Naive B cell (primary cell): ENCODE measurements around the gene NETO2. TPM values are rescaled to one million over a fixed set of nuclear protein-coding genes. Genes with fewer than 3 reads are reported as not detected.
"Not testable (repeated sequence)": the region's sequence is repeated elsewhere in the genome, so short reads cannot be mapped to it uniquely, and the experiment has no call there.

Experiments used
- ATAC-seq, 2 donors: fragments of 150-1000 bp; cut with Tn5 transposase; 2 replicates each; pipeline ENCODE4 v1.10.0; 2021; ENCODE audit warnings: low read depth in 2 of 2, mild to moderate bottlenecking in 2 of 2, moderate library complexity in 2 of 2
- DNase-seq: peaks from one replicate; pipeline ENCODE4 v3.0.0; 2022
- H3K27ac Mint-ChIP-seq, 6 donors: one replicate each; pipeline ENCODE4 v1.8.0; 2020 to 2022; ENCODE audit warnings: mild to moderate bottlenecking in 6 of 6, mixed read lengths in 6 of 6, moderate library complexity in 5 of 6, inconsistent platforms in 2 of 6
- H3K27me3 Mint-ChIP-seq, 3 donors: one replicate each; pipeline ENCODE4 v1.8.0; 2021 to 2022; ENCODE audit warnings: mixed read lengths in 3 of 3, mild to moderate bottlenecking in 1 of 3
- H3K36me3 Mint-ChIP-seq, 2 donors: one replicate each; pipeline ENCODE4 v1.8.0; 2020 to 2022; ENCODE audit warnings: mixed read lengths in 2 of 2, inconsistent platforms in 1 of 2, mild to moderate bottlenecking in 1 of 2
- H3K4me1 Mint-ChIP-seq, 3 donors: one replicate each; pipeline ENCODE4 v1.8.0; 2020 to 2022; ENCODE audit warnings: mixed read lengths in 3 of 3, inconsistent platforms in 1 of 3, mild to moderate bottlenecking in 1 of 3, moderate library complexity in 1 of 3
- H3K4me3 Mint-ChIP-seq, 8 donors: one replicate each; pipeline ENCODE4 v1.8.0; 2020 to 2022; ENCODE audit warnings: mild to moderate bottlenecking in 8 of 8, mixed read lengths in 8 of 8, moderate library complexity in 8 of 8, inconsistent platforms in 2 of 8
- H3K9me3 Mint-ChIP-seq, 7 donors: one replicate each; pipeline ENCODE4 v1.8.0; 2020 to 2022; ENCODE audit warnings: mixed read lengths in 7 of 7, mild to moderate bottlenecking in 5 of 7, inconsistent platforms in 2 of 7, moderate library complexity in 1 of 7
- polyA plus RNA-seq, 6 donors: library from polyadenylated mRNA; unstranded; fragments of 300-500 nt; fragmentation: Illumina TruSeq; gene quantifications; one replicate each; pipeline ENCODE4 v1.2.3, GENCODE V29; 2021; ENCODE audit warnings: low read depth in 6 of 6

The NETO2 gene
- polyA plus RNA-seq, 6 donors from 2014 or later: 0.37 to 3.6 (median 0.97) TPM

DNA sequence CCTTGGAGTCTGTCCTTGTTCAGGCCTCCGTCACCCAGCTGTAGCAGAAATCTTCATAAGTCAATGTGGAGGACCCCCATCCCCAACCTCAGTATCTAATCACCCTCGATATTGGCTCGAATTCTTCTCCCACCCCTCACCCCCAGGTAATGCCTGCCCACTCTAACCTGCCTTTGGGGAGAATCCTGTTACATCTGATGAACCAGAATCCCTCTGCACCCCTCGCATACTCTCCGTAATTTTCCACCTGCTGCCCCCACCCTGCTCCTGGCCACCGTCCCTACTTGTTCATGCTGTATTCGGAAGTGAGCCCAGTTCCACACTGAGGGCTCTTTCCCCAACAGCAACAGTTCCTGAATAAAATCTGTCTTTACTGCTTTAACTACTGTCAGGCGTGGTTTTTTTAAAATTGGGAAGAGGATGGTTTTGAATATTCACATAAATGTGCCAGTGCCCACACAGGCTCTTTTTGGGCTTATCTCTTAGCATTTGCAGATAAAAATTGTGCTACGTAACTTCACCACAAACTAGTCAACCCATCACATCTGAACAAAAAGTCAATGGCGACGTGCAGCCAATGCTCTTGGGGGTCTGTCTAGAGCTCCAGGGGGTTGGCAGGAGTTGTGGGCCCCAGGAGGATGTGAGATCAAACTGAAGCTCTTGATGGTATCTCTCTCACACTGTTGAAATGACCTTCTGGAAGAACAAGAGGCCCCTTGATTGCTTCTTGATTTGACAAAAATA, 73.7 kb downstream of the NETO2 start:
- Mint-ChIP-seq H3K27me3 (peaks cover 0 to 19% (median 4%) of the 10 kb centered on the region in 3 donors), H3K36me3 (no peaks in the 10 kb centered on the region), H3K4me3 (peak overlapping the region in 1 of 8 donors; percentile 47), H3K27ac (peak overlapping the region in 1 of 6 donors; percentile 83), H3K9me3 (peaks cover 0 to 4% (median 0%) of the 10 kb centered on the region in 7 donors), H3K4me1 (peaks cover 4 to 12% (median 6%) of the 10 kb centered on the region in 3 donors)
- DNase-seq: no peak
- ATAC-seq: no peak

DNA sequence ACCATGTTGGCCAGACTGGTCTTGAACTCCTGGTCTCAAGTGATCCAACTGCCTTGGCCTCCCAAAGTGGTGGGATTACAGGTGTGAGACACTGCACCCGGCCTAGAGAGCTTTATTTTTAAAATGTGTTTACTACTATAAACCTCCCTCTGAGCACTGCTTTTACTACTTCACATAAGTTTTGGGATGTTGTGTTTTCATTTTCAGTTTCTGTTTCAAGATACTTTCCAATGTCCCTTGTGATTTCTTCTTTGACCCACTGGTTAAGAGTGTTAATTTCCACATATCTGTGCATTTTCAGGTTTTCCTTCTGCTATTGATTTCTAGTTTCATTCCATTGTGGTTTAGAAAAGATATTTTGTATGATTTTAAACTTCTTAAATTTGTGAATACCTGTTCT, 74.4 kb downstream of the NETO2 start:
- no peak for ATAC-seq
- H3K27me3 Mint-ChIP-seq: peaks cover 0 to 19% (median 4%) of the 10 kb centered on the region in 3 donors
- H3K27ac Mint-ChIP-seq: peak overlapping the region in 1 of 6 donors; percentile 83
- H3K36me3 Mint-ChIP-seq: no peaks in the 10 kb centered on the region
- H3K4me1 Mint-ChIP-seq: peaks cover 4 to 12% (median 6%) of the 10 kb centered on the region in 3 donors
- no peak for DNase-seq
- peaks cover 0 to 4% (median 0%) of the 10 kb centered on the region in 7 donors for H3K9me3 Mint-ChIP-seq
- H3K4me3 Mint-ChIP-seq: no peak overlapping the region

DNA sequence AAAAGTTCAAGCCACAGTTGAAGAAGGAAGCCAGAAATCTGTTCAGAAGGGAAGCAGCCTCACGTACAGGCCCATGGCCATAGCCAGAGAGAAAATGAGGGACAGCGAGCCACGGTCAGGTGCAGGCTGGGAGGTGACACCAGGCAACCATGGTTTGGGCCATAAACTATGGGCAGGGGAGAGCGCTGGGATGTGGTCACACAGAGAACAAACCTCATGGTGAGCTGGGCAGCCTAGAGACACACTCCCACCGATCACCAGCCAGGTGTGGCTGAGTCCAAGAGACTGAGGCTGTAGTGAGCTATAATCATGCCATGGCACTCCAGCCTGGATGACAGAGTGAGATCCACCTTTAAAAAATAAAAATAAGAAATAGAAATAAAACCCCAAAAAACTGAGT, 76.5 kb downstream of the NETO2 start:
- no peak for ATAC-seq
- Mint-ChIP-seq H3K9me3 (peaks cover 7 to 17% (median 10%) of the 10 kb centered on the region in 7 donors), H3K27ac (peak overlapping the region in 2 of 6 donors; percentile 16 to 42), H3K4me3 (no peak overlapping the region), H3K27me3 (peaks cover 0 to 16% (median 4%) of the 10 kb centered on the region in 3 donors), H3K4me1 (peaks cover 4 to 12% (median 6%) of the 10 kb centered on the region in 3 donors), H3K36me3 (peaks cover 0 to 9% of the 10 kb centered on the region in 2 donors)
- no peak for DNase-seq

DNA sequence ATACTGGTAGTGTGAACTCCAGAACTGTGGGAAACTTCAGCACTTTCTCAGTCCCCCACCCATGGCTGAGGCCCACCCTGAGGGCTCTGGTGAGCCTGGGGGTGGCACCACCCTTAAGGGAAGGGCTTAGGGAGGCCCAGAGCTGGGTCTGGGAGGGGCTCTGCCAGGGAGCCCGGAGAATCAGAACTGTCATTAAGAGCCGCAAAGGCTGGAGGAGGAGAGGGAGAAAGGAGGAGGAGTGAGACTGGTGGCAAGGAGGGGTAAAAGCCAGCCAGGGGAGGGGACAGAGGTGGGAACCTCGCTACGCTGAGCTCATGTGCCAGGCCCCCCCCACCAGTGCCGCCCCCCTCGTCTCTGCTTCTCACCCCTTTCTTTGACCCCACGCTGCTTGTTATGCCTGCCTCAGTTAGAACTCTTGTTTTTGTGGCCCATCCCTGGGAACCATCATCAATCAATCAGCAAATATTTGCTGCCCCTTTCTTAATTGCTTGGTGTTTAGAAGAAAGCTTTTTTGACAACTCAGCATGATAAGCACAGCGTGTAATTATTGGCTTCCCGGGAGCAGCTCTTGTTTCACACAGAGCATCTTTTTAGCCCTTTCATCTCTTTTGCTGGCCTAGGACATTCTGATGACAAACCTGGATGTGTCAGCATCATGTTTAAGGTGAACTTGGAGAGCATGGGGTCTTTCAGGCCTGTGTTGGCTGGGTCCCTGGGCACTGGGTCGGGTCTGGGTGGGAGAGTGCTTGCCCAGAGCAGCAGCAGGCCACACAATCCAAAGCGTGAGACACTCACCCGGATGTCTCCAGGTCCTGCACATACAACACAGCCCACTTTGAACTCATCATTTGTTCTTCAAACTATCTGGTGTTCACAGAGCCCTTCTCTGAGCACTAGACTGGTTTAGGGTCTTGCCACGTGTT, 77.7 kb downstream of the NETO2 start:
- Mint-ChIP-seq H3K4me1 (peaks cover 4 to 12% (median 6%) of the 10 kb centered on the region in 3 donors), H3K4me3 (peak overlapping the region in 1 of 8 donors; percentile 63), H3K9me3 (peaks cover 10 to 25% (median 12%) of the 10 kb centered on the region in 7 donors), H3K27ac (no peak overlapping the region), H3K27me3 (peaks cover 0 to 7% (median 4%) of the 10 kb centered on the region in 3 donors), H3K36me3 (peaks cover 0 to 14% of the 10 kb centered on the region in 2 donors)
- ATAC-seq: no peak
- no peak for DNase-seq

DNA sequence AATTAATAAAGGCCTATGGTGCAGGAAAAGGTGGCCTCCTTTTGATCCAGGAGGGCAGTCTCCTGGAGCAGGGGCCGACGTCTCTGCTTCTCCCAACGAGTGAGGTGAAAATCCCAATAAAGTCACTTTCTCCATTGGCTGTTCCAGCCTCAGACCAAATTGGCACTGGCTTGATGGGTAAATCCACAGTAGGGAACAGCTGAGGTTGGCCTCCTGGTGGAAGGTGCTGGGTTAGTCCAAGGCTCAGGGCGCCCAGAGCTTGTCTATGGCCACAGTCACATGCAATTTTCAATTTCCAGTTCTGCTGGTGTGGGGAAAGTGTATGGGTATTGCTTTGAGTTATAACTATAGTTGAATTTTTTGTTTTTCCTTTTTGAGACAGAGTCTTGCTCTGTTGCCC, 79.0 kb downstream of the NETO2 start:
- peaks cover 10 to 21% (median 12%) of the 10 kb centered on the region in 7 donors for H3K9me3 Mint-ChIP-seq
- H3K4me3 Mint-ChIP-seq: no peak overlapping the region
- H3K4me1 Mint-ChIP-seq: peaks cover under 1 to 9% (median 6%) of the 10 kb centered on the region in 3 donors
- H3K27ac Mint-ChIP-seq: no peak overlapping the region
- H3K27me3 Mint-ChIP-seq: peaks cover 0 to 6% (median 0%) of the 10 kb centered on the region in 3 donors
- ATAC-seq (no peak), DNase-seq (no peak)
- peaks cover 0 to 14% of the 10 kb centered on the region in 2 donors for H3K36me3 Mint-ChIP-seq

DNA sequence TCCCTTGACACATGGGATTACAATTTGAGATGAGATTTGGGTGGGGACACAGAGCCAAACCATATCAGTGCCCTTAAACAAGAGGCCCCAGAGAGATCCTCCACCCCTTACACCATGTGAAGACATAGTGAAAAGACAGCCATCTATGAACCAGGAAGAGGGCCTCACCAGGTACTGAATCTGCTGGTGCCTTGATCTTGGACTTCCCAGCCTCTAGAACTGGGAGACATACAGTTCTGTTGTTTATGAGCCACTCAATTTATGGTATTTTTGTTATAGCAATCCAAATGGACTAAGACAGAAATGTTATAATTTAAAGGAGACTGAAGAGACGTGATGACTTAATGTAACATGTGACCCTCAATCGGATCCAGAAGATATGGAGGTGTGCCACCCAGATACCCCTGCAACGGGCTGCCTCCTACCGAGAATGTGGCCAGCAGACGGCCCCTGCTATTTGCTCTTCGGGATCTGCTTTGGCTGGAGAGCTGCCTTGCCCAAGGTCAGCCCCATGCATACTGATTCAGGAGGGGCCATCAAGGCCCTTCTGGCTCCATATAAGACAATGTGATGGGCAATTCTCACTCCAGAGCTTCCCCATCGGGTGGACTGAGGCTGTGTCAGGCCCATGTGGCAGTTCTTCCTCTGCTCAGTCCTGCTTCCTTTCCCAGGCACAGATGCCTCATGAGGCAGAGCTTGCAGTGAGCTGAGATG, 80.6 kb downstream of the NETO2 start:
- Mint-ChIP-seq H3K4me1 (peaks cover 0 to 2% (median 0%) of the 10 kb centered on the region in 3 donors), H3K27me3 (peaks cover 0 to 6% (median 0%) of the 10 kb centered on the region in 3 donors), H3K36me3 (peaks cover 0 to 14% of the 10 kb centered on the region in 2 donors), H3K4me3 (no peak overlapping the region), H3K27ac (no peak overlapping the region), H3K9me3 (peaks cover 10 to 21% (median 12%) of the 10 kb centered on the region in 7 donors)
- no peak for ATAC-seq
- DNase-seq: no peak

DNA sequence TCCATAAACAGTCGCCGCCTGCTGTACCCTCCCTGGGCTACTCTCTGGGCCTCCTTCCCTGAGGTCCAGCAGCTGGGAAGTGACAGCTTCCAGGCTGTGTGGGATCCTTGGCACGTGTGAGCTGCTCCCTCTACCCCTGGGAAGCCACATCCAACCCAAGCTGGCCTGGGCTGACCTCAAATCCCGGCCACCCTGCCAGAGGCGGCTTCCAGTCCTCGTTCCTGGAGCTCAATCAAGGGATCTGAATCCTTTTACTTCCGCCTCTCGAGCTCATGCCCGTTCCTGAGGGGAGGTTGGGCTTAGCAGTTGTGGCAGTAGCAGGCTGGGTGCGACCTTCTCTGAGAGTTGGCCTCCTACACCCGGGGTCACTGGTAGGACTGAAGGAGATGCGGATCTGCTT, 82.5 kb downstream of the NETO2 start:
- peaks cover 0 to 6% (median 0%) of the 10 kb centered on the region in 3 donors for H3K27me3 Mint-ChIP-seq
- no peaks in the 10 kb centered on the region for H3K4me1 Mint-ChIP-seq
- H3K27ac Mint-ChIP-seq: no peak overlapping the region
- ATAC-seq (no peak), DNase-seq (no peak)
- H3K4me3 Mint-ChIP-seq: no peak overlapping the region
- peaks cover 10 to 21% (median 12%) of the 10 kb centered on the region in 7 donors for H3K9me3 Mint-ChIP-seq
- H3K36me3 Mint-ChIP-seq: peaks cover 0 to 14% of the 10 kb centered on the region in 2 donors

DNA sequence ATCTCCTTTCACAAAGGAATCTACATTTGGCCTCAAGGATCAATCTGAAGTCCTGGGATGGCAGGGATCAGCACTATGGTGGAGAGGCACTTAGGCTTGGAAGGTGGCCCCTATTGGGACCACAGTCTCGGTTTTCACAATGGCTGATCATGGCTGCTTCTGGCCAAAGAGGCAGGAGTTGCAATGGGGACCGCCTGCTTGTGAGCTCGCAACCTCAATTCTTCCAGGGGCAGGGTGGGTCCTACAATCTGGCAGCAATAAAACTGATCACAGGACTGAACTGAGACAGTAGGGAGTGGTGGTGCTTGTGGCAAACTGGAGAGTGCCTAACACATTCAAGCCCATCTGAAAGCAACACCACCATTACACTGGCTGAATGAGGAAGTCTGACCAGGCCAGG, 83.1 kb downstream of the NETO2 start:
- ATAC-seq (no peak), DNase-seq (no peak)
- peaks cover 0 to 6% (median 0%) of the 10 kb centered on the region in 3 donors for H3K27me3 Mint-ChIP-seq
- H3K4me1 Mint-ChIP-seq: no peaks in the 10 kb centered on the region
- H3K36me3 Mint-ChIP-seq: peaks cover 0 to 14% of the 10 kb centered on the region in 2 donors
- H3K4me3 Mint-ChIP-seq: no peak overlapping the region
- no peak overlapping the region for H3K27ac Mint-ChIP-seq
- H3K9me3 Mint-ChIP-seq: peaks cover 10 to 21% (median 12%) of the 10 kb centered on the region in 7 donors

DNA sequence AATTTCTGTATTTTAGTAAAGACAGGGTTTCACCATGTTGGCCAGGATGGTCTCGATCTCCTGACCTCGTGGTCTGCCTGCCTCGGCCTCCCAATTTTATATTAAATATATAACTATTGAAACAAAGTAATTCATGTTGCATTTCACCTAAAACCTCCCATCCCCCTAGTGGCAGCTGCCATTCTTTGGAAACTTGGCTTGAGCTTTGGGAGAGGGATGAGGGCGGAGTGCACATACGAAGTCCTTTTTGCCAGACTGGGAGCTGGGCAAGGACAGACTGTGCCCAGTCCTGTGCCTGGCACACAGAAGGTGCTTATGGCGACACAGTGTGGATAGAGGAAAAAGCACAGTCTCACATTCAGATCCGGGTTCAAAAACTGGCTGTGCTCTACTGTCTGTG, 83.8 kb downstream of the NETO2 start:
- ATAC-seq: no peak
- H3K27me3 Mint-ChIP-seq: peaks cover 0 to 6% (median 0%) of the 10 kb centered on the region in 3 donors
- no peaks in the 10 kb centered on the region for H3K4me1 Mint-ChIP-seq
- H3K4me3 Mint-ChIP-seq: no peak overlapping the region
- peaks cover 10 to 21% (median 12%) of the 10 kb centered on the region in 7 donors for H3K9me3 Mint-ChIP-seq
- no peak overlapping the region for H3K27ac Mint-ChIP-seq
- peaks cover 0 to 14% of the 10 kb centered on the region in 2 donors for H3K36me3 Mint-ChIP-seq
- no peak for DNase-seq

DNA sequence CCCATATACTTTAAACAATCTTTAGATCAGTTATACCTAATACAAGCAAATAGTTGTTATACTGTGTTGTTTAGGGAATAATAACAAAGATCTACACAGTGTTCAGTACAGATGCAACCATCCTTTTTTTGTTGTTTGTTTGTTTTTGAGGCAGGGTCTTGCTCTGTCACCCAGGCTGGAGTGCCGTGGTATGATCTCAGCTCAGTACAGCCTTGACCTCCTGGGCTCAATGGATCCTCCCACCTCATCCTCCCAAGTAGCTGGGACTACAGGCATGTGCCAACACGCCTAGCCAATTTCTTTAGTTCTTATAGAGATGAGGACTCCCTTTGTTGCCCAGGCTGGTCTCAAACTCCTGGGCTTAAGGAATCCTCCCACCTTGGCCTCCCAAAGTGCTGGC, 84.6 kb downstream of the NETO2 start:
- H3K36me3 Mint-ChIP-seq: peaks cover 0 to 14% of the 10 kb centered on the region in 2 donors
- not testable (repeated sequence) for H3K27ac Mint-ChIP-seq, H3K27me3 Mint-ChIP-seq, DNase-seq, ATAC-seq, H3K4me1 Mint-ChIP-seq, H3K4me3 Mint-ChIP-seq
- peaks cover 10 to 21% (median 12%) of the 10 kb centered on the region in 7 donors for H3K9me3 Mint-ChIP-seq

DNA sequence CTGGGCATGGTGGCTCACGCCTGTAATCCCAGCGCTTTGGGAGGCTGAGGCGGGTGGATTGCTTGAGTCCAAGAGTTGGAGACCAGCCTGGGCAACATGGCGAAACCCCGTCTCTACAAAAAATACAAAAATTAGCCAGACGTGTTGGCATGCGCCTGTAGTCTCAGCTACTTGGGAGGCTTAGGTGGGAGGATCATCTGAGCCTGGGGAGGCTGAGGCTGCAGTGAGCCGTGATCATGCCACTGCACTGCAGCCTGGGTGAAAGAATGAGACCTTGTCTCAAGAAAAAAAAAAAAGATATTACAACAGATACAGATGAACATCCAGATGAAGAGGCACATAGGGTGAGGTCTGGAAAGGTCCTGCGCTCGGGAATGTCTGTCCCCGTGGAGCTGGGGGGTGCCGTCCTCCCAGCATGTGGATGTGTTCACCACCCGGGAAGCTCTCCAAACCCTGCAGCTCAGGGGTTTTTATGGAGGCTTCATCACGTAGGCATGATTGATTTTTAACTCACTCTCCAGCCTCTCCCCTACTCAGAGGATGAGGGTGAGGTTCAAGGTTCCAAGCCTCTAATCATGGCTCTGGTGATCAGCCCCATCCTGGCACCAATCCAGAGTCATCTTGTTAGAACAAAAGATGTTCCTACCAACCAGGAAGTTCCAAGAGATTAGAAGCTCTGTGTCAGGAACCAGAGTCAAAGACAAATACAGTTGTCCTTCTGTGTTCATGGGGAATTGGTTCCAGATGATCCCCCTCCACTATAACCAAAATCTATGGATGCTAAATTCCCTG, 85.3 kb downstream of the NETO2 start:
- peaks cover 10 to 20% (median 11%) of the 10 kb centered on the region in 7 donors for H3K9me3 Mint-ChIP-seq
- H3K4me1 Mint-ChIP-seq: no peaks in the 10 kb centered on the region
- H3K27ac Mint-ChIP-seq: no peak overlapping the region
- peaks cover 0 to 6% (median 0%) of the 10 kb centered on the region in 3 donors for H3K27me3 Mint-ChIP-seq
- H3K4me3 Mint-ChIP-seq: no peak overlapping the region
- H3K36me3 Mint-ChIP-seq: peaks cover 0 to 14% of the 10 kb centered on the region in 2 donors
- no peak for DNase-seq
- ATAC-seq: no peak

DNA sequence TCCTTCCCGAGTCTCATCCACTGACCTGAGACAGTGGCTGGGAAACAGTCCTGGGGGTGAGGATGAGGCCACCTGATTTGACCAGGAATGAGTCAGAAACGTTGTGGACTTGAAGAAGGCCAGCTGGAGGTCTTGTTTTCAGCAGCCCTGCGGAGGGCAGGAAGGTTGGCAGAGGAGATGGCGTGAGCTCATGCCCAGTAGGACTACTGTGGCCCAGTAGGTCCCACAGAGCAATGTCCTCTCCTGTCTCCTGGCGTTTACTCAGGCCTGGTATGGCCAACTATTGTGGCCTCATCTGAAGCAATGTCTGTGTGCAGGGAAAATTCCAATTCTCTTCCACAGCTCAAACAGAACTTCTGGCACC, 86.1 kb downstream of the NETO2 start:
- Mint-ChIP-seq H3K36me3 (peaks cover 0 to 8% of the 10 kb centered on the region in 2 donors), H3K27me3 (peaks cover 0 to 6% (median 0%) of the 10 kb centered on the region in 3 donors), H3K4me1 (no peaks in the 10 kb centered on the region), H3K9me3 (peaks cover 3 to 12% (median 5%) of the 10 kb centered on the region in 7 donors), H3K4me3 (no peak overlapping the region), H3K27ac (no peak overlapping the region)
- no peak for DNase-seq
- no peak for ATAC-seq
